ENCODE measurements around the gene FEM1B.

FEM1B gene

DNA sequence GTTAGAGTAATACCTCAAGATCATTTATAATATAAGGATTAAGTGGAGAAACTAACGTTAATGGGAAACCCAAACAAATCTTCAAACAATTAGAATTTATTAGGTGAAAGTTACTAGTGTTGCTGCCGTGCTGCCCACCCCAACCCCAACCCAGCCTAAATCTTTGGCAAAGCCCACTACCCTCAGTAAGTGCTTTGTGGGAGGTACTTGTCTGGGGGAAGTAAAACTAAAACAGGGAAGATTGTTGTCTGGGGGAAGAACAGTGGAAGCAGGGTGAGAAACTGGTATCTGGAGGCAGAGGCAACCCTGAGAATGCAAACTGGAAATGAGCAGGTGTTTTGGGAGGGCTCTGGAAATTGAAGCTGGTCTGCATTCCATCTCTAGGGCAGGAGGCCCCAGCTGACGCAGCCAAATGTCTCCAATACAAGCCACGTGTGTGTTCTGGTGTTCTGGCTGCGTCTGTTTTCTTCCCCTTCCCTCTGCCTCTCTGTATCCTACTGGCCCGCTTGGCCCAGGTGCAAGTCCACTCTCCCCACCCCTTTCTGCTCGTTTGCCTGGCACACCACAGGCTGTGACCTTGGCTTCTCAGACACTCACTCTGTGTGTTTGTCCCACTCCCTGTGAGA, 32.7 kb downstream of the FEM1B start:
- DNase-seq, result no peak

DNA sequence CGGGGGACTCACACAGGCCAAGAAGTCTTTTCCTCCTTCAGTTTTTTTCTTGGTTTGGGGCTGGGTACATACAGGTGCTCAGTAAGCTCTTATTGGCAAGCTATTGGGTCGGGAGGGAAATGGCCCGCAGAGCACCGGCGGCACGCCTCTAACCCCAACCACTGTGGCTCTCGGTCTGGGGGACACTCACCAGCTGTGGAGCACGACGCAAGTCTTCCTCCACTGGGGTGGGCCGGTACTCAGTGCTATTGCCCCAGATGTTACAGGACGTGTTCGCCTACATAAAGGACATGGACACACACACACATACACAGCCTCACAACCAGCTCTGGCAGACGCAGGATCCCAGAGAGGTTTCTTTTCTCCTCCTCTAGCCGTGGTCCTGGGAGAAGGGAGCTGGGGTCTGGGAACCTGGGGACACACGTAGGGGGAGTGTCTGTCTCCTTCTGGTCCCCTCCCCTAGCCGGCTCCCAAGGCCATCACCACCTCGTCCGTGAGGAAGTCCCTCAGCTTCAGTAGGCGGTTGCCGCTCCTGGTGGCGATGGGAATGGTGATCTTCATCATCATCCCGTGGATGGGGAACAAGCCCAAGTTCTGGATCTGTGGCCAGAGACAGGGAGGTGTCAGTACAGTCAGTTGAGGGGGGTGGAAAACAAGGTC, 33.4 kb downstream of the FEM1B start:
- no peak for DNase-seq

DNA sequence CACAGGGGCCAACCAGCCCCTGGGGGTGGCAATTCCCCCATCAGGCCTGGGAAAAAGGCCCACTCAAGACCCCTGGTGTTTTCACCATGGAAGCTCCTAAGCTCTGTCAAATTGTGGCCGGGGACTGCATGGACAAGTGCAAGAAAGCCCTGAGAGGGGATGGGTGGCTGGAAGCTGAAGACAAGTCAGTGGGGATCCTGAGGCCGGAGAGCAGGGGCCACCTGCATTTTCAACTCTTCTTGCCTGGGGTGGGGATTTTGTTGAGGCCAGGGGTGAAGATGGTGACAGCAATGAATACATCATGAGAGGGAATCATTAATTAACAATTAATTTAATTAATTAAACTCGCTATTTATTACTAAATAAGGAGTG, 33.9 kb downstream of the FEM1B start:
- DNase-seq, result no peak

DNA sequence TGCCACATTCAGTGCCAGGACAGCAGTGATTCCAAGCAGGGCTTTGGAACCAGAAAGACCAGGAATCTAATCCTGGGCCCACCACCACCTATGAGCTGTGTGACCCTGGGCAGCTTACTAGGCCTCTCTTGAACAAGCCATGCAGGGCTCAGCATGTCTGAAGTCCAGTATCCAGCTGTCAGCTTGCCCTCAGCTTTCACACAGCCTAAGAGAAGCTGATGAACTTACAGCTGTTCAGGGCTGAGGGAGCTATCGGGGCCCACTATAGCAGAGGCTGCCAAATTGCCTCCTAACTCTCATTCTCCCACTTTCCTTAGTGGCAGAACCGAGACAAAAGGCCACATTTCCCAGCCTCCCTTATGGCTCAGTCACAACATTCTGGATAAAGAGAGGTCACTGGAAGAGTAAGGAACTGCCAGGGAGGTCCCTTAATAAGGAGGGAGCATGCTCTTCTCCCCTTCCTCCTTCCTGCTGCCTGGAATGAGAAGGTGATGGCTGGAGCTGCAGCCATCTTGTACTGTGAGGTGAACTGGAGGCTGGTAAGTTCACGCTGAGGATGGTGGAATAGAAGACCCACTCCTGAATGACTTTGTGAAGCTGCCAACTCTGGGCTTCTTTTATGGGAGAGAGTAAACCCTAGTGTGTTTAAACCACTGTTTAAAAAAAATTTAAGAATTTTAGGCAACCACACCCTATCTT, 34.5 kb downstream of the FEM1B start:
- DNase-seq, result no peak

DNA sequence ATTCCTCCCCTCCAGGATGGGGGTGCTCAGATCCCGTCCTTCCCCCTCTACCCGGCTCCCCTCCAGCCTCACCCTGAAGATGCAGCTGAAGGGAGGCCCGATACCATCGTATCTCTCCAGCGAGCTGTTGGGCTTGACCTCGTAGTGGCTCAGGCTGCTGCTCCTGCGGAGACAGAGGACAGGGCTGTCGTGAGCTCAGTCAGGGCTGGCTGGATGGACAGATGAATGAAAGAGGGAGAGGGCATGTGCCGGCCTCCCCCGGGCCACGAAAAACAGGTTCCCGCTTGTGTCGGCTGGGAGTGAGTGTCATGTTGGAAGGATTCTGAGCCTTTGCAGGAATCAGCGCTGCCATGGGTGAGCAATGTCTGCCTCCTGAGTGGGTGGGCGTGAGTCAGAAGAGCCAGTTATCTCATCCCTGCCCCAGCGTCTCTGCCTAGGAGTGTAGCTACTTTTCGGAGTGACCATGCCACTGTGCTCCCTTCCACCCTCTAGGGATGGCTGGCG, 35.2 kb downstream of the FEM1B start:
- no peak for DNase-seq

DNA sequence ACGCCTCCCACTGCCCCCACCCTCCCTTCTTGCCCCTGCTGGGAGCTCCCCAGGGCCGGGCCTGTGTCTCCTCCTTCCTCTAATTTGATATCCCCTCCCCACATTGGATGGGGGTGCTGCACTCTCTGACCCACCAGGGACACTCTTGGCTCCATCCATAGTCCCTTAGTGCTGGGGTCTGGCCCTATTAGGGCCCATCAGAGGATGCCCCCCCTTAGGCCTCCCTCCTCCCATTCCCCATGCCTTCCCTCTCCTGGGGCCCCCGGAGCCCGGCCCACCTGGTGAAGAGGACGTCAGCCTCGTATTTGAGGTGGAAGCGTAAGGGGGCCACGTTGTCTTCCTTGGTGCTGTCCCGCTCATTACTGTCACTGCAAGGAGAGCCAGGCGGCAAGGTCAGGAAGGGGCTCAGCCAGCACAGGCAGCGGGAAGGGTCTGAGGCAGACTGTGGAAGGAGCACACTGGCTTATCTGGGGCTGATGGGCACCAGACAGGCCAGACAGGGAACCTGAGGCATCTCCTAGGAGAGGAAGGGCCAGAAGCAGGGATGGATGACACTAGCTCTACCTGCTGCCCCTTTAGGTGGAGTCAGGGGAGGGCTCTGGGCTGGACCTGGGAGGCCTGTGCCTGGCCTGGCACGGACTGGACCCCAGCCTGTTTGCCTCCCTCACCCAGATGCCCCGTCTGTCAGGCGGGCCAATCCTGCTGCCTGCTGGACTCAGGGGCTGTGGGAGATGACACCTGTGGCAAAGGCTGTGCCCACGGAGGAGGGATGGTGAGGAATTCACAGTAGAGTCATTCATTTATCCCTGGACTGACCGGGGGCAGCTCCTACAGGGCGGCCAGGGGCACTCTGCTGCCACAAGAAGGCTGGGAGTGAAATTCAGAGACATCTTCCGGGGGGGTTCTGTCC, 36.2 kb downstream of the FEM1B start:
- no peak for DNase-seq

DNA sequence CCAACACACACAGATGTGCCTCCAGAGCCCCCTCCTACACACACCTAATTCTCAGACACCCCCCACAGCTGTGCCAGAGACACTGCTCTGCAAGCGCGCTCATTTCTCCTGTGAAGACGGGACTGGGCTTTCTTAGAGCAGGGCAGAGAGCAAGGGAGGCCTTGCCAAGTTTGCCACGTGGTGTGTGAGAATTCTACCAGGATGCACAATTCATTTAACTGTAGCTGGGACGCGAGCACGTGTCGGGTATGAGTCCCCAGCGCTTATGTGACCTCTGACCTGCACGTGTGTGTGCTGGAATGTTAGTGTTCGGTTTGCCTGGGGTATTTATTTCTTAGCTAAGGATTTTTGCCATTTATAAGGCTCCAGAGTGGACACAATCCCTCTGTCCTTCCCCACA, 37.0 kb downstream of the FEM1B start:
- DNase-seq, result no peak

DNA sequence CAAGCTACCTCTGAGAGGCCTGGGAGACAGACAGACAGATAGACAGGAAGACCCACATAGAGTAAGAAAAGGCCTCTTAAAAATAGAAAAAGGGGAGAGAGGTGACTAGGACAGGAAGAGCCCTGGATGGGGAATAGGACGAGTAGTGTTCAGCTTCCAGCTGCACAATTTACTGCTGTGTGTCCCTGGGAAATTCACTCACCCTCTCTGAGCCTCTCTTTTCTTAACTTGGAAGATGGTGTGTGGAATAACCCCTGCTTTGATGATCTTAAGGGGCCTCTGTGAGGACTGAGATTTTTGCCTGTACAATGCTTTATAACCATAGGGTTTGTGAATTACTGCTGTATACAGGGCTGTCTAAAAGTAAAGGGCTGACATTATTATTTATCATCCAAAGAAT, 37.5 kb downstream of the FEM1B start:
- no peak for DNase-seq

DNA sequence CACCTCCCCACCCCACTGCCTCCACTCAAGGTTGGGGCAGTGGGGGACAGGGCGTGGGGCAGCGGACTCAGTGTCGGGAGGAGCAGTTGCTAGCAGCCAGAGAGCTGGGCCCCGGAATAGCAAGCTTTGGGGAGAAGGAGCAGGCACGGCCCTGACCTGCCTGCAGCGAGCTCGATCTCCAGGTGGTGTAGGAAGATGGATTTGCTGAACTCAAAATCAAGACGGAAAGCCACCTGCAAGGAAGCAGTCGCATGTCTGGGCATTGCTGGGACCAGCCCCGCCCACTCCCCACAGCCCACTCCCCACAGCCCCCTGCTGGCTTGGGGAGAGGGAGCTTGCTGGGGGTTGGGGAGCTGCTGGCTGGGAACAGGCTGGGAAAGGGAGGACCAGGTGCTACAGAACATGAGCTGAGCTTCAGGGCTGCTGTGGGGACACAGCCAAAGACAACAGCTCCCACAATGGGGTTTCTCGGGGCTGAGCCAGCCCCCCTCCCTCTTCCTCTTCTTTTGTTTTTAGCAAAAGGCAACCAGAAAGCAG, 38.0 kb downstream of the FEM1B start:
- no peak for DNase-seq

DNA sequence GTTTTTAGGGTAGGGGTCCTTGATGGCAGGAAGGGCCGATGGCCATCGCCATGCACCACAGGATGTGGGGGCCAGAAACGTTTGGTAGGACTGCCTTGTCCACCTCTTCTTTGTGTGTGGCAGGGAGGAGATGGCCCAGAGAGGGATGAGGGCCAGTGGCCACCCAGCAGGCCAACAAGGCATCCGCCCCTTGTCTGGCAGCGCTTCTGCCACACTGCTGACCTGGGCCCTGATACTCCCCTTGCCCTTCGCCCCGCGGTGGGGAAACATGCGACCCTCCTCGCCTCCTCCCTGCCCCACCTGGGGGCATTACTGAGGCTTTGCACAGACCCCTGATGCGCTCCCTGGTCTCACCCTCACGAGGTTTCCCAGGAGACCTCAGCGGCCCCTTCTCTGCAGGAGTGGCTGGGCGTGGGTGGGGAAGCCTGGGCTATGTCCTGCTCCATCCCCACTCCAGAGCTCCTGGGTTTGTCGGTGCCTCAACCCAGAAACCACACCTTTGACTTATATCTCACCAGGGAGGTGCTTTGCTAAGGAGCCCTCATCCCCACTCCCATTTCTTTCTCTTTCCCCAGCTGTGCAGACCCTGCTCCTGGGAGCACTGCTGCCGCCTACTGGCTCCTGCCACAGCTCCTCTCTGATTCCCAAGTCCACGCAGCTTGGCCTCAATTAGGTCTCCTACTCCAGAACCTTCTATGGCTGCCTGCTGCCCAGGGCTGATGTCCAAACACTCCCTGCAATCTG, 38.7 kb downstream of the FEM1B start:
- no peak for DNase-seq

DNA sequence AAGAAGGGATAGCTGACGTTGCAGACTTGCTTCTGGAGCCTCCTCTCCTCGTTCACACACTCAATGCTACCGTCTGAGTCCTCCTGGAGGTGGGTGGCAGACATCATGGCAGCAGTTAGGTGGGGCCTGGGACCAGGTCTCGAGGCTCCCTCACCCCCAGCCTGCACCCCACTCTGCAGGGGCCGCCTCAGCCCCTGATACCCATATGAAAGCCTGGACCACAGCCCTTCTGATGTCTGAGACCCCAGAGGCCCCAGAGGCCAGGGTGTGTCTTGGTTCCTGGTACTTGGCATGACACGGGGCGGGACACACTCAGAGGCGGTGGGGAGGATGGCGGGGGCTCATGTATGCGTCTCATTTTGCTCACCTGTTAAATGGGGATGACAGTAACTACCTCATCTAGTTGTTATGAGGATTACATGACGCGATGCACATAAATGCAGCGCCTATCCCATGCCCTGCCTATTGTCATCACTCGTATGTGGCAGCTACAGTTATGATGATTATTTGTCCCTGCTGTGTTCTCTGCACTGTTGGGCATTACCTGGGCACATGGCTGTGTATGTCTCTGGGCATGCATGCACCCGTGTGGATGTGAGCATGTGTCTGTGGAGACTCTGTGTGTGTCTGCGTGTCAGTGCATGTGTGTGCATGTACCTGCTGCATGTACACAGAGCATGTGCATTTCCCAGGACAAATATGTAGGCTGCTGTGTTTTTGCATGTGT, 39.9 kb downstream of the FEM1B start:
- no peak for DNase-seq

DNA sequence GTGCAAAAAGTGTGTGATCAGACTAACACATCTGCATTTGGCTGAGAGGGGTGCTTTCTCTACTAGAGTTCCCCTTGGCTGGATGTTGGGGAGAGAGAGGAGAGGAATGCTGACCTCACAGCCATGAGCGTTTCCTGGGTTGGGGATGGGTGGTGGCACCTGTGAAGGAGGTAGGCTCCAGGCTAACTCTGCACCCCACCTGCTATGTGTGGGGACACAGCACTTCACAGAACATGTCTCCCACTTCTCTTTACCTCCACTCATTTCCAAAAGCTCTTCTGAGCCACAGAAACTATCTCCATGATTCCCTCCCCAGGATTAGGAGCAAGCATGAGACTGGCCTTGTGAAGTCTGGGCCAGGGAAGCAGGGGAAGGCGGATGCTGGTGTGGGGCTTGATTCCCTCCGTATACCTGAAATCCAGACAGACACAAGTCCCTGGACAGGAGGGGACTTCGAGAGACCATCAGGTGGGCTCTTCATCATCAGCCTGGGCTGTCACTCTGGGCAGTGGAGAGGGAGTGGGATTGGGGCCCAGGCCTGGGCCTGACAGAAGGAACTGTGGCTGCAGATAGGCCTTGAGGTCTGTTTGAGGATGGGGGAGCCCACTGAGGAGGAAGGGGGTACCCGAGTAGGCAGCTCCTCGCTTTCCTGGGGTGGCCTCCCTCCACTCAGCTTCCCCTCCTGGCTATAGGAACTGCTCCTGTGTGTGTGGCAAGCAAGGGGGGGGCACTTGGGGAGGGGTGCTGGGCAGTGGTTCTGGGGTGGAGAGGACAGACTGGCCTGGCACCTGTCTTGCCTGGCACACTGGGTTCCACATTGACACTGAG, 40.7 kb downstream of the FEM1B start:
- no peak for DNase-seq

DNA sequence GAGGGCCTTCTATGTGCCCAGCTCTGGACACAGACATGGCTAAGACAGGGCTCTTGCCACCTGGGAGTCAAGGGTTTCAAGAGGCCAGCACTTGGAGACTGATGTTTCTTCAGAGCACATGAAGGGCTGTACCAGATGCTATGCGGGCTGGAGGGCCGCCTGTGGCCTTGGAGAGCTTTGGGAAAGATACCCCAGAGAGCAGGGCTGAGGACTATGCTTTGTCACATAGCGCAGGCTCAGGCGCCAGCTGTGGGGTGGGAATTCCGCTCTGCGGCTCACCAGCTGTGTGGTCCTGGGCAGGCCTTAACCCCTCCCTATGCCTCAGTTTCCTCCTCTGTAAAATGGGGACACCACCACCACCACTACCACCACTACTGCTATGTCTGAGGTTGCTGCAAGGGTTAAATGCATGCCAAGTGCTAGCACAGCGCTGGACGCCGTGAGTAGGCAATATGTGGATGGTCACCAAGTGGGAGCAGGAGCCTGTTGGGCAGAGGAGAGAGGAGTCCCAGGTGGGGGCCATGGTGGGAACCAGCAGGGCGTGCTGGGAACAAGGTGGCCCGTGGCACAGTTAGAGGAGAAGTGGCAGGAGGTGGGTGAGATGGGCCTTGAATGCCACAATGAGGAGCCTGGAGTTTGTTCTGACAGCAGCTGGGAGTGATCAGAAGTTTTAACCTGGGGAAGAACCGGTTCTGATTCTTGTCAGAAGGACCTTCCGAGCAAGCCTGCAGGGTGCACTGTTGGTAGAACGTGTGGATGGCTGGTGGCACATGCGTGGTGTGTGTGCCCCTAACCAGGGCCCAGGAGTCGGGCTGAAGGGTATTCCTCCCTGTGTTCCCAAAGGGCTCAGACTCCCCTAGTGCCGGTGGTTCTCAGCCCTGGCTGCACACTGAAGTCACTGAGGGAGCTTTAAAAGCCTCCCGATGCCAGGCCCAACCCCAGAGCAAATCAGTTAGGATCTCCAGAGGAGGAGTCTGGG, 41.7 kb downstream of the FEM1B start:
- DNase-seq, result no peak

DNA sequence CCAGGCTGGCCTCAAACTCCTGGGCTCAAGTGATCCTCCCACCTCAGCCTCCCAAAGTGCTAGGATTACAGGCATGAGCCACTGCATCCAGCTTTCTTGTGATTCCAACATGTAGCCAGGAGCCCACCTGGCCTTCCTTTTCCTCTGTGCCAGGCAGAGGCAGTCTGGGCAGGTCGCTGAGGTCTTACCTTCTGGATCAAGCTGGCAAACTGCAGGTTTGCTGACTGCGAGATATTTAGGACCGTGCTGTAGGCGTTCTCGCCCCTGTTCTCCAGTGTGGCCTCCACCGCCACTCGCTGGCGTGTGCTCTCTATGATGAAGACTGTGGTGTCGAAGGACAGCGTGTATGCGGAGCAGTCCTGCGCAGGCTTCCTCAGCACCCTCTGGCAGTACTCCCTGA, 42.5 kb downstream of the FEM1B start:
- no peak for DNase-seq

DNA sequence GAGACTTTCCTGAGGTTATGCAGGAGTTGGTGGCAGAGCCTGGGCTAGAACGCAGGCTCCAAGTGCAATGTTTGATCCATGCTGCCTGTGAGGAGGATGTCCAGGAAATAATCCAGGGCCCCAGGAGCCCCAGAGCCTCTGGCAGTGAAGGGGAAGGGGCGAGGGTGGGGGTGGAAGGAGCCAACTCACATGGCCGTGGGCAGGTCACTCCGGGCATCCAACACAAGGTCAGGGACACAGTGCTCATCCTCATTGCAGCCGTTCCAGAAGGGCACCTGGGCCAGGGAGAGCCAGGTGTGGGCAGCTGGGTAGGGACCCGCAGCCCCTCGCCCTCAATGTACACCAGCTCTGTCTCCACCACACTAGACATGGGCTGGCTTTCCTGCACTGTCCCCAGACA, 43.7 kb downstream of the FEM1B start:
- no peak for DNase-seq

DNA sequence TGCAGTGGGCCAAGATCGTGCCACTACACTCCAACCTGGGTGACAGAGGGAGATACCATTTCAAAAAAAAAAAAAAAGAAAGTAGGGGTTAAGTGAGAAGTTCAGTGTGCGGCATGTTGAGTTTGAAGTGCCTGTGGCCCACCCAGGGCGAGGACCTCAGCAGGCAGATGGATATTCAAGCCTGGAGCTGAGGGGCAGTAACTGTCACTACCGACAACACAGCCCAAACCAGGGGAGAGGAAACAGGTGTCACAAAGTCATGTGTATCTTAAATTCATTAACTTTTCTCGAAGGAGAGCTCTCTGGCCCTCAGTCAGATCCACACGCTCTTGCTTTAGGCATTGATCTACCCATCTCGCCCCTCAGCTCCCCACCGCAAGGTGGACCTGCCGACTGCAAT, 45.3 kb downstream of the FEM1B start:
- DNase-seq, result no peak

DNA sequence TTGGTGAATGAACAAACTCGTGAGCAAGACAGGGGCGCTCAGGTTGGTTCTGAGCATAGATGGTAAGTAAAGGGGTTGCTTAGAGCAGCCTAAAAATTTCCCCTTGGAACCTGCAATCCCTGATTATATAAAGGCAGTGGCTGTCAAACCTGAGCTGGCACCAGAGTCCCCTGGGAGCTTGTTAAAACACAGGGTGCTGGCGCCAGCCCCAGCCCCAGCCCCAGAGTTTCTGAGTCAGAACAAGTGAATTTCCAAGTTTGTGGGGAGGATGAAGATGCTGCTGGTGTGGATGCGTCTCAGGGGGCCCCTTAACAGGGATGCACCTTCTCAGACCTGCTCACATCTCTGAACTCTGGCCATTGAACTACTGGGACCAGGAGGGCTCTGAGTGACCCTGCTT, 48.2 kb downstream of the FEM1B start:
- DNase-seq, result no peak

DNA sequence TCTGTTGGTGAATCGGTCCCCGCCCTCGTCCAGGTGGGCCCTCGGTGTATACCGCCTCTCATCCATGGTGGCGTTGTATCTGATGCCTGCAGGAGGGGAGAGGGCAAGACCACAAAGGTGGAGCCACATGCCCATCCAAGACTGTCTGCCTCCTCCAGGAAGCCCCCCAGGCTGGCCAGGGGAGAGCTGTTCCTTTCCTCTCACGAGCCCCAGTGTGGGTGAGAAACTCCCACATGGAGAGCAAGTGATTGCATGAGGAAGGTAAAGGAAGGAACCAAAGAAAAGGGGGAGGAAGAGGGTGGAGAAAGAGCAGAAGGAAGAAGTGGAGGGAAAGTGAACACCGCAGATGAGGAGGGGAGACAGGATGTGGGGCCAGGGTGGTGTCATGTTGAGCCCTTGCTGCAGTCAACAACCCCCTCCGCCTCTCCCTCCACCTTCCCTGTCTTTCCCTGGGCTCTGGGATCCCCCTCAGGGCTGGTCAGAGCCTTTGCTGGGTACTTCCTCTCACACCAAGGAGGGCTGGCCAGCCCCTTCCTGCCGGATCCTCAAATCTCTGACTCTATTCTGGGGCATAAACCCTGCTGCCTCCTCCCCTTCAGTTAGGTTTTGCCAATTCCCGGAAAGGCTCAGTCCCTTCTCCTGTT, 49.3 kb downstream of the FEM1B start:
- no peak for DNase-seq

DNA sequence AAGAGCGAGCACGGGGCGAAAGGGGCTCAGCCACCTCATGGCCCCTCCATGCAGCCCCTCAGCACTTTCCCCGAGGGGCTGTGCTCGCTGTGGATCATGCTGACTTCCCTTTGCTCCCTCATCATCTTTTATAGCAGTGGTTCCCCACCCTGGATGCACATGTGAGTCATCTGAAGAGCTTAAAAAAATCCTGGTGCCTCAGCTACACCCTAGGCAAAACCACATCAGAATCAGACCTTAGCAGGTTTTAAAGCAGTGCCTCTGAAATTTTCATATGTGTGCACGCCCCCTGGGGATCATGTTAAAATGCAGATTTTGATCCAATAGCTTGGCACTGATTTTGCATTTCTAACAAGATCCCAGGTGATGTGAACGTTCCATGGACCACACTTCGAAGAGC, 50.9 kb downstream of the FEM1B start:
- DNase-seq, result no peak
